GM20000 (cell line): ENCODE measurements around the gene RPS6KA2.

Source experiments
- DNase-seq: peaks from one replicate; pipeline ENCODE4 v3.0.0; 2012; ENCODE audit warnings: low spot score
- TF ChIP-seq, protein P1 (sequence below): IDR thresholded peaks from 2 replicates; pipeline ENCODE4 v1.5.1; 2012; ENCODE audit warnings: mild to moderate bottlenecking, control low read depth; ENCODE audit errors: extremely low read depth, missing control alignments

The RPS6KA2 gene

DNA sequence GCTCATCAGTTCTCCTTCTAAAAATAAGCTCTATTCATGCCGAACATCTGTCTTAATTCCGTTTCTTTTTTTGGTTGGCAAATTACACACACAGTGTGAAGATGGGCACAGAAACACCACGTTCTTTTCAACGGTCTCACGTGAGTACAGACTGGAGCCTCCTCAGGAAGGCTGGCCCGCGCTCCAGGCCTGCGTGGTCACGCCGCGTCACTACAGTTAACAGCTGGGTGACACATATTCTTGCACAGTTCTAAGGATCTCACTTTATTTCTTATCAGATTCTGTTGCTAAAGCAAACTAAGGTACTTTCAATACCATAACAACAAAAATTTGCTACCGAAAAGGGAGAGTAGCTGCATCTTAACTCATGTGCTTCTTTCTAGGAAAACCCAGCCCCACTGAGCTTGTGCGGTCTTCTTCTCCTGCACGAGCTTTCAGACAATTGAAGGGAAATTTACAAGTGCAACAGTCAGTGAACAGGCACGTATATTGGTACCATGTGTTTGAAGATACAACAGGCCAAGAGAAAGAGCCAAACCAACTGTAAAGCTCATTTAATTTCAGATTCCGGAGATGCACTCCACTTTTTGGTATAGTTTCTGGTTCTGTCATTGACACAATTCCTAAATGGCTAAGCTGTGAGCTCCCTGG is 188.7 kb downstream of the RPS6KA2 start:
- TF ChIP-seq, protein P1, sequence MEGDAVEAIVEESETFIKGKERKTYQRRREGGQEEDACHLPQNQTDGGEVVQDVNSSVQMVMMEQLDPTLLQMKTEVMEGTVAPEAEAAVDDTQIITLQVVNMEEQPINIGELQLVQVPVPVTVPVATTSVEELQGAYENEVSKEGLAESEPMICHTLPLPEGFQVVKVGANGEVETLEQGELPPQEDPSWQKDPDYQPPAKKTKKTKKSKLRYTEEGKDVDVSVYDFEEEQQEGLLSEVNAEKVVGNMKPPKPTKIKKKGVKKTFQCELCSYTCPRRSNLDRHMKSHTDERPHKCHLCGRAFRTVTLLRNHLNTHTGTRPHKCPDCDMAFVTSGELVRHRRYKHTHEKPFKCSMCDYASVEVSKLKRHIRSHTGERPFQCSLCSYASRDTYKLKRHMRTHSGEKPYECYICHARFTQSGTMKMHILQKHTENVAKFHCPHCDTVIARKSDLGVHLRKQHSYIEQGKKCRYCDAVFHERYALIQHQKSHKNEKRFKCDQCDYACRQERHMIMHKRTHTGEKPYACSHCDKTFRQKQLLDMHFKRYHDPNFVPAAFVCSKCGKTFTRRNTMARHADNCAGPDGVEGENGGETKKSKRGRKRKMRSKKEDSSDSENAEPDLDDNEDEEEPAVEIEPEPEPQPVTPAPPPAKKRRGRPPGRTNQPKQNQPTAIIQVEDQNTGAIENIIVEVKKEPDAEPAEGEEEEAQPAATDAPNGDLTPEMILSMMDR = no peak
- no peak for DNase-seq

DNA sequence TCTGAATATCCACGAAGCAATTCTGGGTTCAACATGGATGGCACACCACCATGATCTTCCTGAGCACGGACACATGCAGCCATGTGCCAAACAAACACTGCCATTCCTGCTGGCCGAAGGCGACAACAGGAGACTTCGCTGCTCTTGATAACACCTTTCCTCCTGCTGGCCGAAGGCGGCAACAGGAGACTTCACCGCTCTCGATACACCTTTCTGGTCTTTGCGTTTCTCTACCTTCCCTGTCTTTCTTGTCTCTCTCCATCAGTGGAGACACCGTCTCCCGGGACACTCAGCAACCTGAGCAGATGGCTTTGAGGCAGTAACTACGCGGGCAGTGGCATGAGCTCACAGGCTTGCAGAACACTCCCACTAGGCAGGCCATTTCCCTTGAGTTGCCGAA is 189.4 kb downstream of the RPS6KA2 start:
- TF ChIP-seq, protein P1 = no peak
- no peak for DNase-seq

DNA sequence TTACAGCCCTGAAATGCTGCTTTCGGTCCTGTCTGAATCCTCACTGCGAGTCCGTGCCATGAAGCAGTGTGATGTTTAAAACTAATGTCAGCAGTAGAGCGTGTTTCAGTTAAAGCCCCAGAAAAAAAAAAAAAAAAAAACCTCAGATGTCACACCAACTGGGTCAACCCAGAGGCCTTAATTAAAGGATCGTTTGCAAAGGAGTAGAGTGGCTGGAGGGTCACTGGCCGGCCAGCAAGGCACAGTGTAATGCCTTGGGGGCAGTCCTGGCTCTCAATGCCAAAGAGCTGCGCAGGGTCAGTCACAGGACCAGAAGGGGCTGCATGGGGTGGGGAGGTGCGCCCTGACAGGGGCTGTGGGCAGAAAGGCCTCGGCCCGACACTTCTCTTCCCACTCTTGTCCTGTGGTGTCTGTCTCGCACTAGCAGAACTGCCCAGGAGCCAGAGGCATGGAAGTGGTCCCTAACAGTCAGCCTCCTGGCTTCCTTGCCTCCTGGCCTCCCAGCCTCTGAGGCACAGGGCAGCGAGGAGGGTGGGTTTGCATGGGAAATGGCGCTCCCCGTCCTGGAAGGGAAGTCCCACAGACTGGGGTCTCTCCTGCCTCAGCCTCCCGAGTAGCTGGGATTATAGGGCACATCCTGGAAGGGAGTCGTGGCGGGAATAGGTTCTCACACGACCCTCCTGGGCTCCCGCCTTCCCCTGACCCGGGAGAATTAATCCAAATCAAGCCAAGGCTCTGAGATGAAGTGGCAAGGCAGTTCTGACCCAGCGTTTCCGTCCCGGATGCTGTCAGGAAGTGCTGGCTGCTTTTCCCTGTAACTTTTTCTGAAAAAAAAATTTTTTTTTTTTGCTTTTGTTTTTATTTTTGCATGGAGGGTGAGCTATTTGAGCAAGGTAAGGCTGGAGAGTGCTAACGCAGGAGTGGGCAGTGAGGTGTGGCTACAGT is 190.6 kb downstream of the RPS6KA2 start:
- DNase-seq = no peak
- TF ChIP-seq, protein P1 = no peak

DNA sequence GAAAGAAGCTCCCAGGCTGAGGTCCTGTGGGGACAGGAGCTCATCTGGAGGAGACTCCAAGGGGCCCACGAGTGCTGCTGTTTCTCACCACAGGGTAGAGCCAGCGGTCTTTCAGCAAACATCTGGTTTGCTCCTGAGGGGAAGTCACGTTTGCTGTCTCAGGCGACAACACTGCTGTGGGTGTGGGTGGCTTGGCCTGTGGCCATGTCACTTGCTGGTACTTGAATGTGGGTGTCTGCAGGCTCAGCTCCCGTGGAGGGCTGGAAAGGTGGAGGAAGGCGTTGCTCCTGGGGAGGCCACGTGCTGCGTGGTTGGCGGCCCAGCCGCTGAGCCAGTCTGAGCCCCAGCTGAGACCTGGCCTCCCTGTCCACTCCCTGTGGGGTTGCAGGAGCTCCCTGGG is 191.5 kb downstream of the RPS6KA2 start:
- TF ChIP-seq, protein P1 = no peak
- DNase-seq = no peak

DNA sequence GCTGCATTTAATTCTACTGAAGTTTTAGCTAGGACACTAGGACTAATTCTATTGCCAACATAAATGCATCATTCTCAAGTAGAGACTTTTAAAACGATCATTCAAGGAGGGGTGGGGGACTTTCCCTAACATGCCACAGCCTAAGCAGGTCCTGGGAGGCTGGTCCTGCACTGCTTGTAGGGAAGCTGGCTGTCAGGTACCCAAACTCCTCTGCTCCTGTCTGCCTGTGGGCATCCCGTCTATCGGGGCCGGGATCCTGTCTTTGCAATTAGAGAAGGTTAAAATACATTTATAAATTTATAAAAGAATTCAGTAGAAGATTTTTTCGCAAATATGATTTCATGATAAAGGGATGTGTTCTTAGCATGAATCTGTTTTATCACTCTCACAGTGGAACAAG is 192.7 kb downstream of the RPS6KA2 start:
- DNase-seq = no peak
- TF ChIP-seq, protein P1 = no peak

DNA sequence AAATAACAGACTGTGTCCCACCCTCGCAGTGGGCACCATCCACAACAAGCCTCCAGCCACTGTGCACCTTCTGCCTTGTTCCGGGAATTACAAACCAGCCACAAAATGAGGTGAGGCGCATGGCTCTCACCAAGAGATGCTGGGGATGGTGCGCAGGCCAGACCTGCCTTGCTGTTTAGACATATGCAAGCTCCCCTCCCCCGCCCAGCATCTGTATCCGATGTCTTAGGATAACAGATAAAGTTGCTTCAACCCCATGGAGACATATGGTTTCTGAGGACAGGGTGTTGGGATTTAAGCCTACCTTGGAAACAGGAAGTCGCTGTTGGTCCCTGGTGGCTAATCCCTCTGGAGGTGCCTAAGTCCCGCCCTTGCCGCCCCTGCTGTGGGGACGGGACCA is 194.0 kb downstream of the RPS6KA2 start:
- no peak for DNase-seq
- TF ChIP-seq, protein P1 = no peak

DNA sequence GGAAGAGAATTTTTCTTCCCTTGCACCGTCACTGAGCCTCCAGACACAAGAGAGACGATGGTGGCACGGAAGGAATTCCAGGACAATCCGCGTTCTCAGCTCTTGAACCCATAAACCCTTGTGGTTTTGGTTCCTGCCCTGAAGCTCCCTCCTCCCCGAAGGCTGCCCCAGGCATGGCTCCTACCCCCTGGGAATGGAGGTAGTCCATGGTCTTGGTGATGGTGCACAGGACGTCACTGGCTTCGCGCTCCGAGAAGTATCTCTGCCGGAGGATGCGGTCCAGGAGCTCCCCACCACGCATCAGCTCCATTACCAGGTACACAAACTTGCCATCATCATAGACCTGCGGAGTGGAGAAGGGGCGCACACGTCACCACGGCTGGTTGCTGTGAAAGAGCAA is 196.8 kb downstream of the RPS6KA2 start:
- no peak for DNase-seq
- TF ChIP-seq, protein P1 = no peak
